KMS-11 (cell line): ENCODE results near the gene WDR17.
A peak's percentile ranks its signal among the peaks of the same experiment; 100 is the strongest.

Source experiments
- H2AFZ ChIP-seq: fragments of 200-600 bp; sonication (generic); 2 replicates; pipeline ENCODE4 v1.6.1; 2016; ENCODE audit warnings: antibody characterized with exemption, mixed run types, low read depth
- H3K27ac ChIP-seq: fragments of 200-600 bp; sonication (generic); 2 replicates; pipeline ENCODE4 v1.6.1; 2016; ENCODE audit warnings: mild to moderate bottlenecking, mixed run types
- H3K27me3 ChIP-seq: fragments of 200-600 bp; sonication (generic); 2 replicates; pipeline ENCODE4 v1.6.1; 2017; ENCODE audit warnings: mild to moderate bottlenecking, low read depth, mixed run types, moderate library complexity; ENCODE audit not compliant: insufficient read depth
- H3K36me3 ChIP-seq: fragments of 200-600 bp; sonication (generic); 2 replicates; pipeline ENCODE4 v1.6.1; 2017; ENCODE audit warnings: mild to moderate bottlenecking, mixed run types; ENCODE audit not compliant: insufficient read depth
- H3K4me1 ChIP-seq: fragments of 200-600 bp; sonication (generic); 2 replicates; pipeline ENCODE4 v1.6.1; 2016; ENCODE audit warnings: mild to moderate bottlenecking, low read depth, mixed run types; ENCODE audit not compliant: poor library complexity, severe bottlenecking
- H3K4me2 ChIP-seq: fragments of 200-600 bp; sonication (generic); 2 replicates; pipeline ENCODE4 v1.7.0; 2016; ENCODE audit warnings: mild to moderate bottlenecking, mixed run types
- H3K4me3 ChIP-seq: fragments of 200-600 bp; sonication (generic); IDR thresholded peaks from 2 replicates; pipeline ENCODE4 v1.6.1; 2017; ENCODE audit warnings: low read depth, low read length, mixed read lengths; ENCODE audit not compliant: insufficient read depth
- H3K79me2 ChIP-seq: fragments of 200-600 bp; sonication (generic); 2 replicates; pipeline ENCODE4 v1.6.1; 2016; ENCODE audit warnings: low read depth, mixed run types; ENCODE audit not compliant: insufficient read depth
- H3K9ac ChIP-seq: fragments of 200-600 bp; sonication (generic); 2 replicates; pipeline ENCODE4 v1.6.1; 2016; ENCODE audit warnings: mild to moderate bottlenecking, mixed run types
- H4K20me1 ChIP-seq: fragments of 200-600 bp; sonication (generic); 2 replicates; pipeline ENCODE4 v1.6.1; 2016; ENCODE audit warnings: mild to moderate bottlenecking, mixed run types; ENCODE audit not compliant: insufficient read depth
- CTCF ChIP-seq: fragments of 200-600 bp; sonication (generic); conservative IDR thresholded peaks from 2 replicates; pipeline ENCODE4 v1.6.1; 2017; ENCODE audit warnings: low read depth, mild to moderate bottlenecking, antibody characterized with exemption, low read length, moderate library complexity, mixed read lengths

Gene WDR17

DNA sequence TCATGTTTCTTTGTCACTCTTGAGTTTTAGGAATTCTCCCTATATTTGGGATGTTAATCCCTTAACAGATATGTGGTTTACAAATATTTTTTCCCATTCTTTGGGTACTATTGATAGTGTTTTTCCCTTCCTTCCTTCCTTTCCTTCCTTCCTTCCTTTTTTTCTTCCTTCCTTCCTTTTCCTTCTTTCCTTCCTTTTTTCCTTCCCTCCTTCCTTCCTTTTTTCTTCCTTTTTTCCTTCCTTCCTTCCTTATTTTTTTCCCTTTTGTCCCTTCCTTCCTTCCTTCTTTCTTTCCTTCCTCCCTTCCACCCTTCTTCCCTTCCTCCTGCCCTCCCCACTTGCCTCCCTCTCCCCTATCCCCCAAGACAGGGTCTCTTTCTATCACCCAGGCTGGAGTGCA, 42.1 kb downstream of the WDR17 start:
- no peak overlapping the region for H2AFZ ChIP-seq
- H3K4me3 ChIP-seq: no peak overlapping the region
- H3K4me2 ChIP-seq: no peak overlapping the region
- no peak for TF ChIP-seq CTCF
- H3K27ac ChIP-seq: no peak overlapping the region
- no peaks in the 10 kb centered on the region for H3K27me3 ChIP-seq
- no peaks in the 10 kb centered on the region for H3K79me2 ChIP-seq
- no peak overlapping the region for H3K9ac ChIP-seq
- no peaks in the 10 kb centered on the region for H4K20me1 ChIP-seq
- H3K4me1 ChIP-seq: peaks cover 7% of the 10 kb centered on the region
- H3K36me3 ChIP-seq: no peaks in the 10 kb centered on the region

DNA sequence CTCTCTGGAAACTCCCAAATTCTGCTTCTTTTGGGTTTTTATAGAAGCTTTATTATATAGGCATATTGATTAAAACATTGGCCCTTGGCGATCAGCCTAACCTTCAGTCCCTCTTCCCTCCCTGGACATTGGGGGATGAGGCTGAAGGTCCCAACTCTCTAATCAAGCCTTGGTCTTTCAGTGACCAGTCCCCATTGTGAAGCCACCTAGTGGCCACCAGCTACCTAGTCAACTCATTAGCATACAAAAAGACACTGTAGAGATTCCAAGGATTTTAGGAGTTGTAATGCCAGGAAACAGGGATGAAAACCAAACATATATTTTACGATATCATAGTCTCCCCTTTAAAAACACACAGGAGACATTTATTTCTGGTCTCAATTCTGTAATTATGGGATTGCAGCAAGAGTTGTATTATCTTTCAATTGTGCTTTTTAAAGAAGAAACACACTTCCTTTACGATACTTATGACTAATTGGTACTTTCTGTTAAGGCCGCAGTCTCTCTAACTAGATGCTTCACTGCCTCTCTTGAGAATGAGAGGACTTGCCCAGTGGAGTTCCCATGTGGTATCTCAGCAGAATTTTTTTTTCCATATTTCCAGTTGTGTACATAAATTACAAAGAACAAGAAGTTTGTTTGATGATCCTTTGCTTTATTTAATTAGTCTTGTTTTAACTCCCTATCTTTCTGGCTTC, 58.2 kb downstream of the WDR17 start:
- peak overlapping the region; percentile 9; the same call in 1 of the 2 replicates for H3K27ac ChIP-seq
- H3K4me2 ChIP-seq: peak overlapping the region; percentile 40
- H4K20me1 ChIP-seq: no peaks in the 10 kb centered on the region

DNA sequence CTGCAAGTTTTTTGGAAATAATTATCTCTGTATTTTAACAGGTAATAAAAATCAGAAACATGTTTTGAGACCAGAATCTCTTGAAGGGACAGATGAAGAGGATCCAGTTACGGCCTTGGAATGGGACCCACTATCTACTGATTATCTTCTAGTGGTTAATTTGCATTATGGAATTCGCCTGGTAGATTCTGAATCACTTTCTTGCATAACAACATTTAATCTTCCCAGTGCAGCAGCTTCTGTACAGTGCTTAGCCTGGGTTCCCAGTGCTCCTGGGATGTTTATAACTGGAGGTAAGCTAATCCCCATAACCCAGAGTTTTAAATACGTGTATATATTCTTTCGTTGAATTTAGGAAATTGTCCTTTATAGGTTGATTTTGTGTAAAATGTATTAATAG, 59.4 kb downstream of the WDR17 start:
- H3K4me3 ChIP-seq: no peak overlapping the region
- no peak overlapping the region for H2AFZ ChIP-seq
- H4K20me1 ChIP-seq: no peaks in the 10 kb centered on the region
- no peak overlapping the region for H3K9ac ChIP-seq
- H3K4me2 ChIP-seq: peak overlapping the region; percentile 40; the same call in 1 of the 2 replicates
- H3K27me3 ChIP-seq: no peaks in the 10 kb centered on the region
- H3K27ac ChIP-seq: no peak overlapping the region
- H3K79me2 ChIP-seq: no peaks in the 10 kb centered on the region
- H3K4me1 ChIP-seq: peaks cover 19% of the 10 kb centered on the region
- no peaks in the 10 kb centered on the region for H3K36me3 ChIP-seq
- TF ChIP-seq CTCF: no peak

More for the DNA sequence above, 58.2 kb downstream of the WDR17 start:
- H3K4me1 ChIP-seq: peaks cover 19% of the 10 kb centered on the region
- peak overlapping the region; percentile 38; the same call in 1 of the 2 replicates for H2AFZ ChIP-seq
- peak; percentile 89 for TF ChIP-seq CTCF
- no peak overlapping the region for H3K4me3 ChIP-seq
- H3K36me3 ChIP-seq: no peaks in the 10 kb centered on the region
- no peak overlapping the region for H3K9ac ChIP-seq
- H3K27me3 ChIP-seq: no peaks in the 10 kb centered on the region
- no peaks in the 10 kb centered on the region for H3K79me2 ChIP-seq

DNA sequence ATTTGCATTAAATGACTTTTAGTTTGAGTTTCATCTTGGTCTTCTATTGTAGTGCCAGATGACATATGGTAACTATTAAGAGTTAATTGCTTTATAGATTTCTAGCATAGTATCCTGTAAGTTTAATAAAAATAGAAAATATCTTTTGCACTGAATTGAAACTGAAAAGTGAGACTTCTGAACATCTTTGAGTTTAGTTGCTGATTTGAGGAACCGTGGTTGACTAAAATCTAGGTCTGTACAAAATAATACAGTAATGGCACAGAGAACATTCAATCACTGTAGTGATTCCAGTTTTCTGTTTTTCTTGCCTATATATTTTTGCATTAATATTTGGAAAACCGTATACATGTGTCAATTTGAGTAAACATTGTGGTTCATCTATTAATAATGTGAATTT, 69.0 kb downstream of the WDR17 start:
- TF ChIP-seq CTCF: no peak
- H3K27ac ChIP-seq: no peak overlapping the region
- no peaks in the 10 kb centered on the region for H3K79me2 ChIP-seq
- H3K36me3 ChIP-seq: no peaks in the 10 kb centered on the region
- H3K9ac ChIP-seq: no peak overlapping the region
- no peak overlapping the region for H3K4me2 ChIP-seq
- H3K4me1 ChIP-seq: peaks cover 11% of the 10 kb centered on the region
- no peak overlapping the region for H3K4me3 ChIP-seq
- no peaks in the 10 kb centered on the region for H4K20me1 ChIP-seq
- H3K27me3 ChIP-seq: no peaks in the 10 kb centered on the region
- H2AFZ ChIP-seq: no peak overlapping the region
